NCI-H510A (cell line): ENCODE measurements around the gene CCDC116.
"Not testable (repeated sequence)": the region's sequence is repeated elsewhere in the genome, so short reads cannot be mapped to it uniquely, and the experiment has no call there.

ENCODE experiments used
- DNase-seq: peaks from one replicate; lab custom pipeline; 2025; lab: John Stamatoyannopoulos, UW

The CCDC116 gene

DNA sequence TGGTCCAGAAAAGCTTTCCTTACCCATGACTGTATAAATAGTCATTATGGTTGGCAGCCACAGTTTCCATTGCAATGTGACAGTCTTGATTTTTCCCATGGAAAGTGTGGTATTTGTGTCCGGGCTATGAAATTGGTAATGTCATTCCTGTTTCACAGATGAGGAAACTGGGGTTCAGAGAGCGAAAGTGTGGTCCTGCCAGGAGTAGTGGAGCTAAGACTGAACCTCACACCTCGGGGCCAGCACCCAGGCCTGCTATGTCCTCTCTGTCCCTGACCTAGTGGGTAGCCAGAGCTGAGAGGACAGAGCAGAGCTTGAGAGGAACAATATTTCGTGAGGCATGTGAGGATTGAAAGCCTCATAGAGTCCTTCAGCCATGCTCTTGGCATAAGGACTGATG is 1.5 kb upstream of the CCDC116 start:
- no peak for DNase-seq

GRCh38 chr22:21632931-21633330 is 371 bp downstream of the CCDC116 start:
- no peak for DNase-seq

GRCh38 chr22:21633481-21633880 is 921 bp downstream of the CCDC116 start:
- DNase-seq = no peak

DNA sequence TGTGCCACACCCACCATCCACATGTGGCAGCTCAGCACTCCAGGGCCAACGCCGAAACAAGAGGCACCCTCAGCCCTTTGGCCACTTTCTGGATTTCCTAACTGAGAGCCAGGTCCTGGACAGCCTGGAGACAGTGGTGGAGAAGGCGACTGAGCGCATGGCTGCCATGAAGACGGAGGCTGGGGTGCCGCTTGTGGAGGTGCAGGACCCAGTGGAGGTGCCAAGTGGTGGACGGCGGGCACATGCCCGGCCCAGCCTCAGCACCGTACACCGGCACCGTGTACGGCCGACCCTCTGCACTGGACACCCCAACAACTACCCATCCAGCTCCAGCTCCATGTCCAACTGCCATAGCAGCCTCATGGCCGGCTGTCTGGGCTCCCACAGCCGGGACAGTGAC is 1.5 kb downstream of the CCDC116 start:
- DNase-seq = no peak

GRCh38 chr22:21634844-21635243 is 2.3 kb downstream of the CCDC116 start:
- DNase-seq = no peak

- DNase-seq = no peak
These were observed 3.4 kb downstream of the CCDC116 start for GRCh38 chr22:21635771-21636510.

- DNase-seq = no peak
These were observed 4.2 kb downstream of the CCDC116 start for GRCh38 chr22:21636629-21637218.

GRCh38 chr22:21637450-21637849 is 4.9 kb downstream of the CCDC116 start:
- DNase-seq = not testable (repeated sequence)

GRCh38 chr22:21639359-21639758 is 6.8 kb downstream of the CCDC116 start:
- no peak for DNase-seq

DNA sequence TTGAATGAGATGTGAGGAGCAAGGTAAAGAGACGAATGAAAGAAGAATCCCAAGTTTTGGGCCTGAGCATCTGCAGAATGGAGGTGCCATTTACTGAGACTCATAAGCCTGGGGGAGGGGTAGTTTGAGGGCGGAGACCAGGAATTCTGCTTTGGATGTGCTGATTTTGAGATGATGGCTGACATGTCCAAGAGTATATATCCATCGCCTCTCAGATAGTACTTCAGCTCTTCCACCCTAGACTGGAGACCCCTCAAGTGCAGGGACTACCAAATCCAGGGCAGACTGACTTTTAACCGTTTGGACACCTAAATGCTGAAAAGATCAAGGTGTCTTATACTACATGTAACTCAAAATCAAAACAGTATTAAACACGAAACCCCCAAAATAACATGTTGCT is 8.2 kb downstream of the CCDC116 start:
- no peak for DNase-seq

DNA sequence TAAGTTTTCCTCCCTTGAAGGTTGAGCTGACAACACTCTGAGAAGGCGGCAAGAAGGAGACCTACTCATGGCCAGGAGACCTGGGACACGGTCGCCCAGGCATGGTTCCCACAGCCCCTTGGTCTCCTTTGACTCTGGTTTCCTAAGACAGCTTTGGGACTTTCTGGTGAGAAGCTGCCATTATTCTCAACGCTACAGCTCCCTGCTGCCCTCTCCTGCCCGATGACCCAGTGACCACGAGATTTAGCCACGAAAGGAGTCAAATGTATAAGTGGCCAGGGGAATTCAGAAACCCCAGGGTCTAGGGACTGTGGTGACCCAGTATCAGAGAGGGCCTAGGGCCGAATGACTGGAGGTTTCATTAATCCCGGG is 8.8 kb downstream of the CCDC116 start:
- no peak for DNase-seq

DNA sequence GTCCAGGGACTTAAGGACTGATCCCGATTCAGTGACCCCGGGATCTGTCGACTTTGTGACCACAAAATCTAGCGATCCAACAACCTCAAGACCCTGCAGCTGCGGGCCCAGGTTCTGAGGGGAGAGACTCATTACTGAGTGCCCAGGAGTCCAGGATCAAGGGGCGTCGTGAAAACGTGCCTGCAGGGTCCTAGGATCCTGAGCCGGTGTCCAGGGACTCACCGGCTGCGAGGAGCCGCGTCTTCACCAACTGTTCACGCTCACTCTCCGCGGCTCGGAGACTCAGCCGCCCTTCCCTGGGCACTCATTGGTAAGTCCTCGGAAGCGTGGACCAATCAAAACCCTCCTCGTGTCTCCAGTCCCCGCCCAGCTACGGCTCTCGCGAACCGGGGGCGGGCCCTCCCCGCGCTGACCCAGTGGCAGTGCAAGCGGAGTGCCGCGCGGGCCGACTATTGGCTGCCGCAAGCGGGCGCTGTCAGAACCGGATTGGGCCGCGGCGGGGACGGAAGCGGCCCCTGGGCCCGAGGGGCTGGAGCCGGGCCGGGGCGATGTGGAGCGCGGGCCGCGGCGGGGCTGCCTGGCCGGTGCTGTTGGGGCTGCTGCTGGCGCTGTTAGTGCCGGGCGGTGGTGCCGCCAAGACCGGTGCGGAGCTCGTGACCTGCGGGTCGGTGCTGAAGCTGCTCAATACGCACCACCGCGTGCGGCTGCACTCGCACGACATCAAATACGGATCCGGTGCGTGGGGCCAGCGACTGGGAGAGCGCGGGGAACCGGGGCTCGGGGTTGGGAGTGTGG is 9.4 kb downstream of the CCDC116 start, which contains the start of gene SDF2L1:
TSS of gene SDF2L1 (plus strand) at position 514 of the 795 bp plus-strand sequence. CDS start at position 549, 35 bp downstream.
- peak; percentile 84 for DNase-seq

- no peak for DNase-seq
These were observed 10.3 kb downstream of the CCDC116 start for GRCh38 chr22:21642584-21643448.

DNA sequence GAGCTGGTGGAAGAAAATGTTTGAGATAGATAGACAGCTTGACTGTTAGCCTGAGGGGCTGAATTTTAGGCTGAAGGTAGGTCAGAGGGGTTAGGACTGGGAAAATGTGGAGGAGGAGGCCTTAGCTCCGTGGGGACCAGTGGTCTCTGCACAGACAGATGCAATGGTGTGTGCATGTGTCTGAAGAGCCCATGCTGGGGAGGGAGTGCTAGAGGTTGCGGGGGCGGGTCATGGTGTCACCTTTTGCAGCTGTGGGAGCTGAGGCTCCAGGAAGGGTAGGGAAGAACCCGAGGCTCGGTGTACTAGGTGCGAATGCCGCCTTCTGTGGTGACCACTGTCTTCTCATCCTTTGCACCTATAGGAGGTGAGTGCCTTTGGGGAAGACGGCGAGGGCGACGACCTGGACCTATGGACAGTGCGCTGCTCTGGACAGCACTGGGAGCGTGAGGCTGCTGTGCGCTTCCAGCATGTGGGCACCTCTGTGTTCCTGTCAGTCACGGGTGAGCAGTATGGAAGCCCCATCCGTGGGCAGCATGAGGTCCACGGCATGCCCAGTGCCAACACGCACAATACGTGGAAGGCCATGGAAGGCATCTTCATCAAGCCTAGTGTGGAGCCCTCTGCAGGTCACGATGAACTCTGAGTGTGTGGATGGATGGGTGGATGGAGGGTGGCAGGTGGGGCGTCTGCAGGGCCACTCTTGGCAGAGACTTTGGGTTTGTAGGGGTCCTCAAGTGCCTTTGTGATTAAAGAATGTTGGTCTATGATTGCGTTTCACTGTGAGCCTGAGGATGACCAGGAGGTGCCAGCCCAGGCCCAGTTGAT is 11.2 kb downstream of the CCDC116 start:
- DNase-seq = no peak

- not testable (repeated sequence) for DNase-seq
These were observed 13.0 kb downstream of the CCDC116 start for GRCh38 chr22:21645513-21645912.

GRCh38 chr22:21646608-21647590 is 14.3 kb downstream of the CCDC116 start:
- DNase-seq = no peak

GRCh38 chr22:21650280-21650679 is 17.7 kb downstream of the CCDC116 start:
- no peak for DNase-seq

DNA sequence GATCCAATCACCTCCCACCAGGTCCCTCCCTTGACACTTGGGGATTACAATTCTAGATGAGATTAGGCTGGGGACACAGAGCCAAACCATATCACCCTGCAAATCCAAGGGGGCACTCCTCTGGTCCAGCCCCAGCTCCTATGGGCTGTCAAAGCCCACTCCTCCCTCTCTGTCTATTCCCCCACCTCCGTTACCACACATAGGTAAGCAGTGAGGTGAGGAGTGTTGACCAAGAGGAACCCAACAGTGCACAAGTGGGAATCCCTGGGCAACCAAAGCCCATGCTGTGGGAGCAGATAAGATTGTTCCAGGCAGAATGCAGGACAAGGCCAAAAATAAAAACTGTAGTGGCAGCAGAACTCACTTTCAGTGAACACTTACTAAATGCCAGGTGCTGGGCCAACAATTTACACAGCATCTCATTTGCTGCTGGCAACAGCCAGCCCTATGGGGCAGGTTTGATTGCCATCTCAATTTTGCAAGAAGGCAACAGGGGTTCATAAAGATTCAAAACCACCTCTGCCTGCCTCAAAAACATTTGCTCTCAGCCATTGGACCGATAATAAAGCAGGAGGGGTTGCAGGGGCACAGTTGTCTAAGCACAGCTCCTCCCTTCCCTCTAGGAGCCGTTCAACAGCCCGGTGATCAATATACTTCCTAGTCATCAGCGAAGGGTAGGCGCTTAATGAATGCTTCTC is 18.4 kb downstream of the CCDC116 start:
- no peak for DNase-seq

- DNase-seq = no peak
These were observed 19.0 kb downstream of the CCDC116 start for GRCh38 chr22:21651521-21652009.
